BLaER1 (cell line): ENCODE results near the gene IRF4.

Experiments
- H3K27ac ChIP-seq: shearing (Covaris generic); formaldehyde crosslinking; 2 replicates; pipeline ENCODE4 v1.8.1; 2022
- H3K27me3 ChIP-seq: shearing (Covaris generic); formaldehyde crosslinking; 2 replicates; pipeline ENCODE4 v1.8.1; 2022
- H3K36me3 ChIP-seq: shearing (Covaris generic); formaldehyde crosslinking; 2 replicates; pipeline ENCODE4 v1.8.1; 2022
- H3K4me1 ChIP-seq: shearing (Covaris generic); formaldehyde crosslinking; 2 replicates; pipeline ENCODE4 v1.8.1; 2022
- H3K4me2 ChIP-seq: shearing (Covaris generic); formaldehyde crosslinking; 2 replicates; pipeline ENCODE4 v1.8.1; 2022
- H3K4me3 ChIP-seq: shearing (Covaris generic); formaldehyde crosslinking; 2 replicates; pipeline ENCODE4 v1.8.1; 2022
- H3K9ac ChIP-seq: shearing (Covaris generic); formaldehyde crosslinking; 2 replicates; pipeline ENCODE4 v1.8.1; 2022
- H3K9me3 ChIP-seq: shearing (Covaris generic); formaldehyde crosslinking; 2 replicates; pipeline ENCODE4 v1.8.1; 2022
- H4K20me1 ChIP-seq: shearing (Covaris generic); formaldehyde crosslinking; 2 replicates; pipeline ENCODE4 v1.8.1; 2022
- Cebpa-rat ChIP-seq: shearing (Covaris generic); IDR thresholded peaks from 2 replicates; pipeline ENCODE4 v1.8.1; 2022

Gene IRF4

GRCh38 chr6:455006-455585 is 63.5 kb downstream of the IRF4 start:
- Histone ChIP-seq H3K36me3 (no peaks in the 10 kb centered on the region), H3K27me3 (no peaks in the 10 kb centered on the region), H3K27ac (no peak overlapping the region), H3K4me3 (no peak overlapping the region), H3K9ac (no peak overlapping the region), H4K20me1 (no peaks in the 10 kb centered on the region), H3K4me2 (no peak overlapping the region), H3K4me1 (no peaks in the 10 kb centered on the region; the same call in 1 of the 2 replicates), H3K9me3 (peaks cover 11% of the 10 kb centered on the region)
- no peak for TF ChIP-seq Cebpa-rat

GRCh38 chr6:455835-456234 is 64.3 kb downstream of the IRF4 start:
- Histone ChIP-seq H3K27ac (no peak overlapping the region), H3K36me3 (no peaks in the 10 kb centered on the region), H3K4me3 (no peak overlapping the region), H3K9ac (no peak overlapping the region), H3K9me3 (peaks cover 9% of the 10 kb centered on the region), H4K20me1 (no peaks in the 10 kb centered on the region), H3K4me2 (no peak overlapping the region), H3K27me3 (no peaks in the 10 kb centered on the region), H3K4me1 (no peaks in the 10 kb centered on the region; the same call in 1 of the 2 replicates)
- TF ChIP-seq Cebpa-rat, result no peak

- no peaks in the 10 kb centered on the region for H3K36me3 ChIP-seq
- TF ChIP-seq Cebpa-rat, result no peak
- H3K4me2 ChIP-seq, result no peak overlapping the region
- H3K9me3 ChIP-seq, result peaks cover 9% of the 10 kb centered on the region
- no peaks in the 10 kb centered on the region; the same call in 1 of the 2 replicates for H3K4me1 ChIP-seq
- no peak overlapping the region for H3K9ac ChIP-seq
- H4K20me1 ChIP-seq, result no peaks in the 10 kb centered on the region
- no peak overlapping the region for H3K27ac ChIP-seq
- H3K4me3 ChIP-seq, result no peak overlapping the region
- no peaks in the 10 kb centered on the region for H3K27me3 ChIP-seq
Observed at GRCh38 chr6:456358-456867, 64.9 kb downstream of the IRF4 start.

GRCh38 chr6:456887-457286 is 65.3 kb downstream of the IRF4 start:
- no peaks in the 10 kb centered on the region for H3K36me3 ChIP-seq
- no peaks in the 10 kb centered on the region for H3K27me3 ChIP-seq
- H3K9me3 ChIP-seq, result peaks cover 9% of the 10 kb centered on the region
- H3K4me3 ChIP-seq, result no peak overlapping the region
- no peak overlapping the region for H3K4me2 ChIP-seq
- no peak overlapping the region for H3K27ac ChIP-seq
- no peak for TF ChIP-seq Cebpa-rat
- H4K20me1 ChIP-seq, result no peaks in the 10 kb centered on the region
- no peaks in the 10 kb centered on the region; the same call in 1 of the 2 replicates for H3K4me1 ChIP-seq
- no peak overlapping the region for H3K9ac ChIP-seq
